H1 (cell line): ENCODE results near the gene GPRC5D. TPM values are rescaled to one million over a fixed set of nuclear protein-coding genes. Genes with fewer than 3 reads are reported as not detected.
A peak's percentile ranks its signal among the peaks of the same experiment; 100 is the strongest.

ENCODE experiments used
- CHD2 ChIP-seq: IDR thresholded peaks from 2 replicates; pipeline ENCODE4 v1.6.1; 2012; ENCODE audit warnings: low read length, improper control_type of control experiment
- CTCF ChIP-seq, 3 experiments: IDR thresholded peaks; 1 replicate in 2 of 3; 2 replicates in 1 of 3; pipeline versions ENCODE4 v1.5.1 to v1.6.1; 2011; ENCODE audit warnings: low read length in 3 of 3, mild to moderate bottlenecking in 3 of 3, inconsistent platforms in 2 of 3, low read depth in 1 of 3, moderate library complexity in 1 of 3; ENCODE audit not compliant: insufficient read depth in 1 of 3; ENCODE audit errors: control extremely low read depth in 1 of 3
- RAD21 ChIP-seq, 2 experiments: IDR thresholded peaks in 1 of 2; conservative IDR thresholded peaks in 1 of 2; 2 replicates each; pipeline ENCODE4 v1.6.1; 2011; ENCODE audit warnings: low read depth in 2 of 2, low read length in 2 of 2, improper control_type of control experiment in 1 of 2, inconsistent platforms in 1 of 2, mild to moderate bottlenecking in 1 of 2, moderate library complexity in 1 of 2
- polyA plus RNA-seq, 7 experiments: library from polyadenylated mRNA; depleted of rRNA in 3 of 7; stranded (reverse) in 5 of 7; unstranded in 2 of 7; fragments of >200 nt in 5 of 7; fragments of 200-250 nt in 2 of 7; gene quantifications; 1 replicate in 5 of 7; 2 replicates in 1 of 7; 4 replicates in 1 of 7; pipeline versions ENCODE4 v1.2.1 to v1.2.3, GENCODE V29; 2011 to 2013; ENCODE audit warnings: missing spikeins in 2 of 7, mixed read lengths in 2 of 7
- total RNA-seq: library from RNA; stranded (reverse); fragmentation: NEBNext Ultra II Directional; extraction: Animal tissue kit (Norgen Biotek cat#: 25700); gene quantifications from 2 replicates; pipeline ENCODE4 v1.2.1, GENCODE V29; 2021

GPRC5D gene
- total and polyA plus RNA-seq, 2 of the 8 experiments (the other 6 are each of a cell fraction or from before 2014, with no cell fraction given), result 0.45 TPM; not detected in 1

- TF ChIP-seq CTCF (IDR thresholded peaks at IDR 0.05; ENCODE audit: control extremely low read depth in 1 of 3, insufficient read depth in 1 of 3, low read depth in 1 of 3, low read length in 3 of 3), result peak; percentile 8 to 40 (median 30)
- peak in 1 of 2 experiments; percentile 19; a peak in 1 of 4 replicates for TF ChIP-seq RAD21 (IDR thresholded peaks at IDR 0.05 in 1 of 2, conservative IDR thresholded peaks at IDR 0.05 in 1 of 2; ENCODE audit: low read depth in 2 of 2, low read length in 2 of 2)
- no peak for TF ChIP-seq CHD2
Observed at GRCh38 chr12:13000925-13001774, 49.2 kb upstream of the GPRC5D start (continued).
